ENCODE data around the gene ABRACL.

- no peak for TF ChIP-seq CTCF (IDR thresholded peaks at IDR 0.05; ENCODE audit: low read length)
- TF ChIP-seq EZH2 (optimal IDR thresholded peaks at IDR 0.05; ENCODE audit: low read depth, low read length) = no peak
- TF ChIP-seq EZH2phosphoT487 (IDR thresholded peaks at IDR 0.05; ENCODE audit: low read length) = no peak
Observed at GRCh38 chr6:139019722-139020121, 8.8 kb upstream of the ABRACL start.
